Measurements from ENCODE around the gene CNN2.

Gene CNN2

GRCh38 chr19:1026783-1027649, 608 bp downstream of the CNN2 start:
- no peak for DNase-seq (ENCODE audit: low read depth in 2 of 3, low spot score in 1 of 3)

- no peak for DNase-seq (ENCODE audit: low read depth in 2 of 3, low spot score in 1 of 3)
These were observed 1.2 kb downstream of the CNN2 start for GRCh38 chr19:1027650-1028061.

GRCh38 chr19:1028062-1028926, 1.9 kb downstream of the CNN2 start:
- DNase-seq (ENCODE audit: low read depth in 2 of 3, low spot score in 1 of 3): no peak

DNA sequence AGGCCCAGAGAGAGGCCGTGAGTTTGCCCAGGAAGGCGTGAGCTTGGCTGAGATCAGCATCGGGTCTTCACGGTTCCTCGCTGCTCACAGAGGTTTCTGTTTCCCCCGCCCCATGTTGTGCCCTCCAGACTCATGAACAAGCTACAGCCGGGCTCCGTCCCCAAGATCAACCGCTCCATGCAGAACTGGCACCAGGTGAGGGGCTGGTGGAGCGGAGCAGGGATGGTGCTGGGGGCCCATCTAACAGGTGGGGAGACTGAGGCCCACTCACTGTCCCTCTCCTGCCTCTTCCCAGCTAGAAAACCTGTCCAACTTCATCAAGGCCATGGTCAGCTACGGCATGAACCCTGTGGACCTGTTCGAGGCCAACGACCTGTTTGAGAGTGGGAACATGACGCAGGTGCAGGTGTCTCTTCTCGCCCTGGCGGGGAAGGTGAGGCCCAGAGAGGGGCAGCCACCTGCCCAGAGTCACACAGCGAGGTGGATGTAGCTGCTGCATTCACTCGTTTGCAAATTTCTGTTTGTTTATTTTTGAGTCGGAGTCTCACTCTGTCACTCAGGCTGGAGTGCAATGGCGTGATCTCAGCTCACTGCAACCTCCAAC, 6.0 kb downstream of the CNN2 start:
- DNase-seq (ENCODE audit: low read depth in 2 of 3, low spot score in 1 of 3): no peak

DNA sequence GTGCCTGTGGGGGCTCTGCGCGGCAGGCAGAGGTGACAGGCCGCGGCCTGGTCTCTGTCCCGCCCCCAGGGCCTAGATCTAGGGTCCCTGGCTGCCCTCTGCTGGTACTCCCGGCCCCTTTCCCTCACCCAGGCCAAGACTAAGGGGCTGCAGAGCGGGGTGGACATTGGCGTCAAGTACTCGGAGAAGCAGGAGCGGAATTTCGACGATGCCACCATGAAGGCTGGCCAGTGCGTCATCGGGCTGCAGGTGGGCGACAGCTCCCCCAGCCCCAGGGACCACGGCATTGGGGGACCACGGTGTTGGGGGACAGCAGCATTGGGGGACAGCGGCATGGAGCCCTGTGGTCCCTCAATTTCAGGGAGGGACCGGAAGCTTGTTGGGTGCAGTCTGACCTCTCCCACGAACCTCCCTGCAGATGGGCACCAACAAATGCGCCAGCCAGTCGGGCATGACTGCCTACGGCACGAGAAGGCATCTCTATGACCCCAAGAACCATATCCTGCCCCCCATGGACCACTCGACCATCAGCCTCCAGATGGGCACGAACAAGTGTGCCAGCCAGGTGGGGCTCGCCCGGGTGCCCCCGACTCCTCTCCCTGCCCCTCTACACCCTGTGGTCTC, 9.7 kb downstream of the CNN2 start:
- DNase-seq (ENCODE audit: low read depth in 2 of 3, low spot score in 1 of 3): no peak

- DNase-seq (ENCODE audit: low read depth in 2 of 3, low spot score in 1 of 3): no peak
These were observed 11.2 kb downstream of the CNN2 start for GRCh38 chr19:1037621-1038064.

- DNase-seq (ENCODE audit: low read depth in 2 of 3, low spot score in 1 of 3): no peak
These were observed 12.7 kb downstream of the CNN2 start for GRCh38 chr19:1038978-1039645.

DNA sequence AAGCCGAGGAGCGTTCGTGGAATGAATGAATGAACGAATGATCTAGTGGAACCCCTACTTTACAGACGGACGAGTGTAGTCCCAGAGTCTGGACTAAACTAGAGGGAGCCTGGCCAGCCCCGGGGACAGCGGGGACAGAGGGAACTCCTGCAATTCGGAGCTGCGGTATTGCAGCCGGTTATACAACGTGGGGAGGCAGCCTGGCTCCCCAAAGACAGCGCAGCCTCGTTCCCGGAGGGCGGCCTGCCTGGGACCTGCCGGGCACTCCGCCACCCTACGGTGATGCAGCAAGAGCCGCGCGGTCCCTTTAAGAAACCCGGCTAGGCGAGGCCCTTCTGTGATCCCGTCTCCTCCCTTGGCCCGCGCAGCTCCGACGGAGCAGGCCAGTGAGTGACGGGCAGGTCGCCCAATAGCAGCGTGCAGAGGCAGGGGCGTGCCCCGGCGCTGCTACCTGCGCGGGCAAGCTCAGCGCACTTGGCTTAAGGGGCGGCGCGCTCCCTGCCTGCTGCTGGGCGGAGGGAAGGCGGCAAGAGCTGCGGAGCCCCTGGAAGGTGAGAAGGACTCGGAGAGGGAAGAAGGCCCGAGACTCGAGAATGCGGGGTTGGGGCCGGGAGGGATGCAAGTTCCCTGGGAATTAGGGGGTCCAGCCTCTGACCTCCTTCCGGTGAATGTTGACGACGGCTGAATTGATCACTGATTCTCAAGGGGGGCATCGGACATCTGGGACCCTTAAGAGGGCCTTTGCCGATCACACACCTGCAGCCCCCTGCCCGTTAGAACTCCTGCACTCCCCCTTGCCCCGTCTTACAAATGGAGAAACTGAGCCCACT, 13.5 kb downstream of the CNN2 start, which contains the start of gene ABCA7:
Gene ABCA7 (plus strand): TSS at position 462 of the 830 bp plus-strand sequence. CDS start 1,255 bp downstream, outside the sequence.
- peak; percentile 99 to 100 (median 99) for DNase-seq (ENCODE audit: low read depth in 2 of 3, low spot score in 1 of 3)

GRCh38 chr19:1040476-1041271, 14.3 kb downstream of the CNN2 start:
- DNase-seq (ENCODE audit: low read depth in 2 of 3, low spot score in 1 of 3): peak; percentile 87 to 94 (median 89)

DNA sequence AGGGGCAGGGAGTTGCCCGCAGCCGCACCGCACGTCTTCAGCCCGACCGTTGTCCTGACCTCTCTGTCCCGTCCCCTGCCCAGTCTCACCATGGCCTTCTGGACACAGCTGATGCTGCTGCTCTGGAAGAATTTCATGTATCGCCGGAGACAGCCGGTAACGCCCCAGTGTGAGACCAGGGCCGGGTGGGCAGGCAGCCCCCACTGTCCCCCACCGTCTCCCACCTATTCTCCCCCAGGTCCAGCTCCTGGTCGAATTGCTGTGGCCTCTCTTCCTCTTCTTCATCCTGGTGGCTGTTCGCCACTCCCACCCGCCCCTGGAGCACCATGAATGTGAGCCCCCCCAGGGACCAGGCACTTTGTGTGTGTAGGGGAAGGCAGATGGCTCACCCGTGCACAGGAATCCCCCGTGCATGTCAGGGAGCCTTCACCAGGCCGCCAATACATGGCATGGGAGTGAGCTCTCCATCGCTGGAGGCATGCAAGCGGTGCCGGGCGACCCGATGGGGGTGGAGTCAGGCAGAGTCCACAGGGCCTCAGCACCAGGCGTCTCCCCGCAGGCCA, 14.9 kb downstream of the CNN2 start:
- DNase-seq (ENCODE audit: low read depth in 2 of 3, low spot score in 1 of 3): no peak

GRCh38 chr19:1041835-1042685, 15.7 kb downstream of the CNN2 start:
- DNase-seq (ENCODE audit: low read depth in 2 of 3, low spot score in 1 of 3): no peak

DNA sequence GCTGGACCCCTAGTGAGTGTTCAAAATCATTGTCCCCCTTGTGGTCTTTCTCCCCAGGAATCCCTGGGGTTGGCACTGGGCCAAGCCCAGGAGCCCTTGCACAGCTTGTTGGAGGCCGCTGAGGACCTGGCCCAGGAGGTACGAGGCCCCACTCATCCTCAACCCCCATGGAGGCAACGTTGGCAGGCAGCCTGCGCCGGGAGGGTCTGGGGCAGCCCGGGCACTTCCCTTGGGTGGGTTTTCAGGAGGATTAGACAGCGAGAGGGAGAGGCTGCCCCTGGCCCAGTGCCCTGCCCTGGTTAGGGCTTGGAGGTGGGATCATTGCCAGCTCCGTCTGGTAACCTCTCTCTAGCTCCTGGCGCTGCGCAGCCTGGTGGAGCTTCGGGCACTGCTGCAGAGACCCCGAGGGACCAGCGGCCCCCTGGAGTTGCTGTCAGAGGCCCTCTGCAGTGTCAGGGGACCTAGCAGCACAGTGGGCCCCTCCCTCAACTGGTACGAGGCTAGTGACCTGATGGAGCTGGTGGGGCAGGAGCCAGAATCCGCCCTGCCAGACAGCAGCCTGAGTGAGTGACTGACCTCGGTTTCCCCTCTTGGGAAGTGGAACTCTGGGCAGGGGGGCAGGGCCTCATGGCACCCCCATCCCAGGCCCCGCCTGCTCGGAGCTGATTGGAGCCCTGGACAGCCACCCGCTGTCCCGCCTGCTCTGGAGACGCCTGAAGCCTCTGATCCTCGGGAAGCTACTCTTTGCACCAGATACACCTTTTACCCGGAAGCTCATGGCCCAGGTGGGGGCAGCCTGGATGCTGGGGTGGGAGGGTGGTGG, 16.5 kb downstream of the CNN2 start:
- no peak for DNase-seq (ENCODE audit: low read depth in 2 of 3, low spot score in 1 of 3)

DNA sequence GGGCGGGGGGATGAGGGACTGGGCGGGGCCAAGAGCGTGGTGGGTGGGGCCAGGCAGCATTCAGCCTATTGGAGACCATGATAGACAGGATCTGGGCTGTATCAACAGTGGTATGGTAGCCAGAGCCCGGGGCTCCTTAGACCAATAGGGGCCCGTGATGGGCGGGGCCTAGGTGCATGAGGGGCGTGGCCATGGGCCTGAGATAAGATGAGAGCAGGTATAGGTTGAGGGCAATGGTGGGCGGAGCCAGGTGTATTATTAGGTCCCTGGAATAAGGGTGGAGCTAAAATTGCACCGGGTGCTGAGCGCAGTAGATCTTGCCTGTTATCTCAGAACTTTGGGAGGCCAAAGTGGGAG, 18.8 kb downstream of the CNN2 start:
- DNase-seq (ENCODE audit: low read depth in 2 of 3, low spot score in 1 of 3): peak; percentile 68 to 80 (median 72)

- DNase-seq (ENCODE audit: low read depth in 2 of 3, low spot score in 1 of 3): no peak
These were observed 19.8 kb downstream of the CNN2 start for GRCh38 chr19:1046117-1046626.

GRCh38 chr19:1046836-1047695, 20.7 kb downstream of the CNN2 start:
- no peak for DNase-seq (ENCODE audit: low read depth in 2 of 3, low spot score in 1 of 3)

All from stimulated activated CD4-positive, alpha-beta T cell treated with anti-CD3 and anti-CD28 coated beads, Interleukin-12 subunit alpha, Interleukin-12 subunit beta, amount 100 ng/mL, for 48 hours (primary cell).